WTC11 (cell line): ENCODE data around the gene ZNF41. TPM values are rescaled to one million over a fixed set of nuclear protein-coding genes. Genes with fewer than 3 reads are reported as not detected.

Experiments
- ATAC-seq: fragments of 200-7000 bp; cut with Tn5 transposase; 2 replicates; pipeline ENCODE4 v1.10.0; 2021; ENCODE audit warnings: mild to moderate bottlenecking, moderate library complexity
- CTCF ChIA-PET: fragments of 300-600 bp; sonication (Branson Sonifier 250); formaldehyde crosslinking; loops from one replicate; lab custom pipeline; 2021; ENCODE audit warnings: antibody characterized with exemption; lab: Charles Lee
- POLR2A ChIA-PET: fragments of 350-600 bp; sonication (Branson Sonifier 250); formaldehyde crosslinking; loops from one replicate; lab custom pipeline; 2021; ENCODE audit warnings: antibody characterized with exemption; lab: Charles Lee
- DNase-seq: peaks from one replicate; pipeline ENCODE4 v3.0.0; 2021; ENCODE audit warnings: low spot score
- H3K27ac Mint-ChIP-seq: 2 replicates; pipeline ENCODE4 v1.8.0; 2021; ENCODE audit warnings: mixed read lengths
- H3K27me3 Mint-ChIP-seq: 2 replicates; pipeline ENCODE4 v1.8.0; 2021; ENCODE audit warnings: low read depth, mild to moderate bottlenecking, moderate library complexity, mixed read lengths
- H3K36me3 Mint-ChIP-seq: 2 replicates; pipeline ENCODE4 v1.8.0; 2021; ENCODE audit warnings: mixed read lengths
- H3K4me1 Mint-ChIP-seq: 2 replicates; pipeline ENCODE4 v1.8.0; 2022; ENCODE audit warnings: mixed read lengths
- H3K4me3 Mint-ChIP-seq: 2 replicates; pipeline ENCODE4 v1.8.0; 2021; ENCODE audit warnings: mild to moderate bottlenecking, moderate library complexity, mixed read lengths
- H3K9me3 Mint-ChIP-seq: 2 replicates; pipeline ENCODE4 v1.8.0; 2021; ENCODE audit warnings: mixed read lengths
- ATF1 ChIP-seq: sonication (generic); formaldehyde crosslinking; IDR thresholded peaks from 2 replicates; pipeline ENCODE4 v1.8.1; 2023; ENCODE audit warnings: mild to moderate bottlenecking, moderate library complexity, missing genetic modification reagents
- CREM ChIP-seq: sonication (generic); formaldehyde crosslinking; IDR thresholded peaks from 2 replicates; pipeline ENCODE4 v1.8.1; 2022; ENCODE audit warnings: mild to moderate bottlenecking, missing genetic modification reagents, moderate library complexity
- EMX1 ChIP-seq: fragments of 250-450 bp; sonication (Bioruptor Pico); IDR thresholded peaks from 2 replicates; pipeline ENCODE4 v1.8.0; 2021; ENCODE audit warnings: mild to moderate bottlenecking
- FOXK1 ChIP-seq: sonication (generic); formaldehyde crosslinking; IDR thresholded peaks from 2 replicates; pipeline ENCODE4 v1.8.0; 2022; ENCODE audit warnings: mild to moderate bottlenecking, moderate library complexity, missing genetic modification reagents
- FOXP1 ChIP-seq: sonication (generic); formaldehyde crosslinking; IDR thresholded peaks from 2 replicates; pipeline ENCODE4 v1.8.0; 2022; ENCODE audit warnings: missing genetic modification reagents, mild to moderate bottlenecking, moderate library complexity, borderline replicate concordance
- IRF2 ChIP-seq: sonication (generic); formaldehyde crosslinking; IDR thresholded peaks from 2 replicates; pipeline ENCODE4 v1.8.0; 2022; ENCODE audit warnings: low read depth, missing genetic modification reagents, borderline replicate concordance
- NFATC4 ChIP-seq: fragments of 250-450 bp; sonication (Bioruptor Pico); IDR thresholded peaks from 2 replicates; pipeline ENCODE4 v1.9.0; 2021; ENCODE audit warnings: mild to moderate bottlenecking
- NFE2L1 ChIP-seq: sonication (generic); formaldehyde crosslinking; IDR thresholded peaks from 2 replicates; pipeline ENCODE4 v1.8.1; 2023; ENCODE audit warnings: missing genetic modification reagents
- NFYB ChIP-seq: sonication (generic); formaldehyde crosslinking; conservative IDR thresholded peaks from 2 replicates; pipeline ENCODE4 v1.8.0; 2022; ENCODE audit warnings: low read depth, missing genetic modification reagents
- NR3C1 ChIP-seq: sonication (generic); formaldehyde crosslinking; conservative IDR thresholded peaks from 2 replicates; pipeline ENCODE4 v1.8.1; 2023; ENCODE audit warnings: low read depth, mild to moderate bottlenecking, missing genetic modification reagents
- RORB ChIP-seq: fragments of 250-450 bp; sonication (Bioruptor Pico); IDR thresholded peaks from 2 replicates; pipeline ENCODE4 v1.9.0; 2021; ENCODE audit warnings: mild to moderate bottlenecking
- SMAD4 ChIP-seq: sonication (generic); formaldehyde crosslinking; IDR thresholded peaks from 2 replicates; pipeline ENCODE4 v1.8.0; 2022; ENCODE audit warnings: mild to moderate bottlenecking, missing genetic modification reagents
- ZNF263 ChIP-seq: sonication (generic); formaldehyde crosslinking; IDR thresholded peaks from 2 replicates; pipeline ENCODE4 v1.8.1; 2022; ENCODE audit warnings: low read depth, mild to moderate bottlenecking, moderate library complexity, missing genetic modification reagents
- ZNF317 ChIP-seq: sonication (generic); formaldehyde crosslinking; IDR thresholded peaks from 2 replicates; pipeline ENCODE4 v1.8.1; 2023; ENCODE audit warnings: low read depth, mild to moderate bottlenecking, moderate library complexity, missing genetic modification reagents, borderline replicate concordance
- ZNF396 ChIP-seq: fragments of 250-450 bp; sonication (Bioruptor Pico); IDR thresholded peaks from 2 replicates; pipeline ENCODE4 v1.8.0; 2021; ENCODE audit warnings: mild to moderate bottlenecking, moderate library complexity, borderline replicate concordance
- total RNA-seq: library from RNA; stranded (reverse); gene quantifications from 3 replicates; pipeline ENCODE4 v1.2.3, GENCODE V29; 2021
- TF ChIP-seq, protein P1 (sequence below): fragments of 250-450 bp; sonication (Bioruptor Pico); IDR thresholded peaks from 2 replicates; pipeline ENCODE4 v1.9.0; 2021; ENCODE audit warnings: moderate library complexity, mild to moderate bottlenecking, inconsistent platforms, borderline replicate concordance
- TF ChIP-seq, protein P2 (sequence below): fragments of 250-450 bp; sonication (Bioruptor Pico); IDR thresholded peaks from 2 replicates; pipeline ENCODE4 v2.1.2; 2022; ENCODE audit warnings: mild to moderate bottlenecking, moderate library complexity
- TF ChIP-seq, protein P3 (sequence below): sonication (generic); formaldehyde crosslinking; IDR thresholded peaks from 2 replicates; pipeline ENCODE4 v1.8.1; 2022; ENCODE audit warnings: low read depth, mild to moderate bottlenecking, moderate library complexity, missing genetic modification reagents, borderline replicate concordance
- TF ChIP-seq, protein P4 (sequence below): sonication (generic); formaldehyde crosslinking; IDR thresholded peaks from 2 replicates; pipeline ENCODE4 v1.8.0; 2022; ENCODE audit warnings: mild to moderate bottlenecking, missing genetic modification reagents
- TF ChIP-seq, protein P5 (sequence below): sonication (generic); formaldehyde crosslinking; IDR thresholded peaks from 2 replicates; pipeline ENCODE4 v1.8.0; 2023; ENCODE audit warnings: missing genetic modification reagents
- TF ChIP-seq, protein P6 (sequence below): sonication (generic); formaldehyde crosslinking; IDR thresholded peaks from 2 replicates; pipeline ENCODE4 v1.8.0; 2022; ENCODE audit warnings: mild to moderate bottlenecking, missing genetic modification reagents
- TF ChIP-seq, protein P7 (sequence below): sonication (generic); formaldehyde crosslinking; IDR thresholded peaks from 2 replicates; pipeline ENCODE4 v1.8.0; 2022; ENCODE audit warnings: mild to moderate bottlenecking, missing genetic modification reagents

ZNF41 gene
- total RNA-seq, 1 experiment from 2014 or later: 4.9 TPM

DNA sequence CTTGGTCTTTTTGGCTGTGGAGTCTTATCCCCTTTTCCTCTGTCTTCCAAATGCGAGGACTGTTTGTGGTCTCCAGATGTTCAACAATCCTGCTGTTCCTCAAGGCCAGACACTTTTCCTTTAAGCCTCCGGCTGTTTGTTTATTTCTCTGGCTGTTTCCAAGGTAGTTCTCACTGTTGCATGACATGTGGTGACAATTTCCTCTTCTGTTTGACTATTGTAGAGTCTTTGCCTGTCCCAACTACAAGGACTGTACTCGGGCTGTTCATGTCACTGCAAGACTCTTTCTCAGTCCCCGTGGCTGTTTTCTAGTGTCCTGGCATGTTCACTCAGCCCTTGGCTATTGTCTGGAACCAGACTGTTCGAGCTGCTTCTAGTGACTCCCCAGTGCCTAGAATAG lies 62.1 kb downstream of the ZNF41 start (continued):
- no peak for TF ChIP-seq IRF2
- no peak for TF ChIP-seq ZNF263 (CRISPR knock-in tag)
- TF ChIP-seq NFE2L1 (CRISPR knock-in tag): no peak
- TF ChIP-seq, protein P1, sequence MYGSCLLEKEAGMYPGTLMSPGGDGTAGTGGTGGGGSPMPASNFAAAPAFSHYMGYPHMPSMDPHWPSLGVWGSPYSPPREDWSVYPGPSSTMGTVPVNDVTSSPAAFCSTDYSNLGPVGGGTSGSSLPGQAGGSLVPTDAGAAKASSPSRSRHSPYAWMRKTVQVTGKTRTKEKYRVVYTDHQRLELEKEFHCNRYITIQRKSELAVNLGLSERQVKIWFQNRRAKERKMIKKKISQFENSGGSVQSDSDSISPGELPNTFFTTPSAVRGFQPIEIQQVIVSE (CRISPR knock-in tag): no peak
- no peak for TF ChIP-seq NR3C1 (CRISPR knock-in tag)
- TF ChIP-seq ATF1 (CRISPR knock-in tag): no peak
- TF ChIP-seq FOXP1 (CRISPR knock-in tag): no peak
- TF ChIP-seq, protein P2, sequence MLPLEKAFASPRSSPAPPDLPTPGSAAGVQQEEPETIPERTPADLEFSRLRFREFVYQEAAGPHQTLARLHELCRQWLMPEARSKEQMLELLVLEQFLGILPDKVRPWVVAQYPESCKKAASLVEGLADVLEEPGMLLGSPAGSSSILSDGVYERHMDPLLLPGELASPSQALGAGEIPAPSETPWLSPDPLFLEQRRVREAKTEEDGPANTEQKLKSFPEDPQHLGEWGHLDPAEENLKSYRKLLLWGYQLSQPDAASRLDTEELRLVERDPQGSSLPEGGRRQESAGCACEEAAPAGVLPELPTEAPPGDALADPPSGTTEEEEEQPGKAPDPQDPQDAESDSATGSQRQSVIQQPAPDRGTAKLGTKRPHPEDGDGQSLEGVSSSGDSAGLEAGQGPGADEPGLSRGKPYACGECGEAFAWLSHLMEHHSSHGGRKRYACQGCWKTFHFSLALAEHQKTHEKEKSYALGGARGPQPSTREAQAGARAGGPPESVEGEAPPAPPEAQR (CRISPR knock-in tag): no peak
- TF ChIP-seq, protein P3, sequence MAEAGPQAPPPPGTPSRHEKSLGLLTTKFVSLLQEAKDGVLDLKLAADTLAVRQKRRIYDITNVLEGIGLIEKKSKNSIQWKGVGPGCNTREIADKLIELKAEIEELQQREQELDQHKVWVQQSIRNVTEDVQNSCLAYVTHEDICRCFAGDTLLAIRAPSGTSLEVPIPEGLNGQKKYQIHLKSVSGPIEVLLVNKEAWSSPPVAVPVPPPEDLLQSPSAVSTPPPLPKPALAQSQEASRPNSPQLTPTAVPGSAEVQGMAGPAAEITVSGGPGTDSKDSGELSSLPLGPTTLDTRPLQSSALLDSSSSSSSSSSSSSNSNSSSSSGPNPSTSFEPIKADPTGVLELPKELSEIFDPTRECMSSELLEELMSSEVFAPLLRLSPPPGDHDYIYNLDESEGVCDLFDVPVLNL (CRISPR knock-in tag): no peak
- no peak for TF ChIP-seq NFYB (CRISPR knock-in tag)
- TF ChIP-seq SMAD4 (CRISPR knock-in tag): no peak
- no peak for TF ChIP-seq CREM (CRISPR knock-in tag)
- TF ChIP-seq FOXK1 (CRISPR knock-in tag): no peak

DNA sequence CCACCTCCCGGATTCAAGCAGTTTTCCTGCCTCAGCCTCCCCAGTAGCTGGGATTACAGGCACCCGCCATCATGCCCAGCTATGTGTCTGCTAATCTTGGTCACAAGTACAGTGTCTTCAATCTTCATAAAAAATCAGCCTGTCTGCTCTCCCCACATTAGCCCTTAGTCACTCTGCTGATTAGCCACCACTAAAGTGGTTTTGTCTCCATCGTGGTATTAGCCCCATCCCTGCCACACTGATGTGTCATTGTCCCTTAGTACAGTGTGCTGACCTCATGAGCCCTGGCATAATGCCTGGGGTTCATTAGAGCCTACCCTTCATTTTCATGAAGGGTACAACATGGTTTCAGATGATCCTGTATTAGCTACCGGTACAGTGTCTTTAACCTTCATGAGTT lies 62.8 kb downstream of the ZNF41 start:
- ATAC-seq (no peak), DNase-seq (no peak)
- H3K27me3 Mint-ChIP-seq: no peaks in the 10 kb centered on the region
- no peak overlapping the region for H3K4me3 Mint-ChIP-seq
- TF ChIP-seq, protein P4, sequence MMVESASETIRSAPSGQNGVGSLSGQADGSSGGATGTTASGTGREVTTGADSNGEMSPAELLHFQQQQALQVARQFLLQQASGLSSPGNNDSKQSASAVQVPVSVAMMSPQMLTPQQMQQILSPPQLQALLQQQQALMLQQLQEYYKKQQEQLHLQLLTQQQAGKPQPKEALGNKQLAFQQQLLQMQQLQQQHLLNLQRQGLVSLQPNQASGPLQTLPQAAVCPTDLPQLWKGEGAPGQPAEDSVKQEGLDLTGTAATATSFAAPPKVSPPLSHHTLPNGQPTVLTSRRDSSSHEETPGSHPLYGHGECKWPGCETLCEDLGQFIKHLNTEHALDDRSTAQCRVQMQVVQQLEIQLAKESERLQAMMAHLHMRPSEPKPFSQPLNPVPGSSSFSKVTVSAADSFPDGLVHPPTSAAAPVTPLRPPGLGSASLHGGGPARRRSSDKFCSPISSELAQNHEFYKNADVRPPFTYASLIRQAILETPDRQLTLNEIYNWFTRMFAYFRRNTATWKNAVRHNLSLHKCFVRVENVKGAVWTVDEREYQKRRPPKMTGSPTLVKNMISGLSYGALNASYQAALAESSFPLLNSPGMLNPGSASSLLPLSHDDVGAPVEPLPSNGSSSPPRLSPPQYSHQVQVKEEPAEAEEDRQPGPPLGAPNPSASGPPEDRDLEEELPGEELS (CRISPR knock-in tag): no peak
- TF ChIP-seq, protein P5, sequence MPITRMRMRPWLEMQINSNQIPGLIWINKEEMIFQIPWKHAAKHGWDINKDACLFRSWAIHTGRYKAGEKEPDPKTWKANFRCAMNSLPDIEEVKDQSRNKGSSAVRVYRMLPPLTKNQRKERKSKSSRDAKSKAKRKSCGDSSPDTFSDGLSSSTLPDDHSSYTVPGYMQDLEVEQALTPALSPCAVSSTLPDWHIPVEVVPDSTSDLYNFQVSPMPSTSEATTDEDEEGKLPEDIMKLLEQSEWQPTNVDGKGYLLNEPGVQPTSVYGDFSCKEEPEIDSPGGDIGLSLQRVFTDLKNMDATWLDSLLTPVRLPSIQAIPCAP (CRISPR knock-in tag): no peak
- TF ChIP-seq RORB (CRISPR knock-in tag): no peak
- TF ChIP-seq NR3C1 (CRISPR knock-in tag): no peak
- TF ChIP-seq, protein P6, sequence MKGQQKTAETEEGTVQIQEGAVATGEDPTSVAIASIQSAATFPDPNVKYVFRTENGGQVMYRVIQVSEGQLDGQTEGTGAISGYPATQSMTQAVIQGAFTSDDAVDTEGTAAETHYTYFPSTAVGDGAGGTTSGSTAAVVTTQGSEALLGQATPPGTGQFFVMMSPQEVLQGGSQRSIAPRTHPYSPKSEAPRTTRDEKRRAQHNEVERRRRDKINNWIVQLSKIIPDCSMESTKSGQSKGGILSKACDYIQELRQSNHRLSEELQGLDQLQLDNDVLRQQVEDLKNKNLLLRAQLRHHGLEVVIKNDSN: no peak
- TF ChIP-seq ZNF396: no peak
- TF ChIP-seq, protein P7, sequence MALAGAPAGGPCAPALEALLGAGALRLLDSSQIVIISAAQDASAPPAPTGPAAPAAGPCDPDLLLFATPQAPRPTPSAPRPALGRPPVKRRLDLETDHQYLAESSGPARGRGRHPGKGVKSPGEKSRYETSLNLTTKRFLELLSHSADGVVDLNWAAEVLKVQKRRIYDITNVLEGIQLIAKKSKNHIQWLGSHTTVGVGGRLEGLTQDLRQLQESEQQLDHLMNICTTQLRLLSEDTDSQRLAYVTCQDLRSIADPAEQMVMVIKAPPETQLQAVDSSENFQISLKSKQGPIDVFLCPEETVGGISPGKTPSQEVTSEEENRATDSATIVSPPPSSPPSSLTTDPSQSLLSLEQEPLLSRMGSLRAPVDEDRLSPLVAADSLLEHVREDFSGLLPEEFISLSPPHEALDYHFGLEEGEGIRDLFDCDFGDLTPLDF (CRISPR knock-in tag): no peak
- TF ChIP-seq ZNF317 (CRISPR knock-in tag): no peak
- no peak for TF ChIP-seq NFATC4 (CRISPR knock-in tag)
- no peak for TF ChIP-seq EMX1 (CRISPR knock-in tag)
- no peaks in the 10 kb centered on the region; the same call in 1 of the 2 replicates for H3K4me1 Mint-ChIP-seq
- H3K9me3 Mint-ChIP-seq: peaks cover 12% of the 10 kb centered on the region
- H3K36me3 Mint-ChIP-seq: peaks cover 4% of the 10 kb centered on the region; the same call in 1 of the 2 replicates
- H3K27ac Mint-ChIP-seq: no peak overlapping the region
- CTCF ChIA-PET: interaction anchor here (1.7 kb wide), 1 partner anchor 36 kb away, joined by 4 read pairs; no protein-coding TSS in a partner anchor
- POLR2A ChIA-PET: no interaction called here
